GM12892 (cell line): ENCODE results near the gene TF.

Experiments used
- POLR2A ChIP-seq: IDR thresholded peaks from 2 replicates; pipeline ENCODE4 v1.6.1; 2011; ENCODE audit warnings: low read depth, low read length, control low read depth
- TAF1 ChIP-seq: IDR thresholded peaks from 2 replicates; pipeline ENCODE4 v1.6.1; 2011; ENCODE audit warnings: low read depth, mild to moderate bottlenecking, control low read depth, low read length, borderline replicate concordance

GRCh38 chr3:133699903-133700302, 46.3 kb upstream of the TF start:
- TF ChIP-seq TAF1 (no peak), POLR2A (no peak)
